Suppressor macrophage treated with lipopolysaccharide for 4 hours (primary cell): ENCODE data around the gene DFFB.
"Not testable (repeated sequence)": the region's sequence is repeated elsewhere in the genome, so short reads cannot be mapped to it uniquely, and the experiment has no call there.

Experiments
- DNase-seq: peaks from one replicate; pipeline ENCODE4 v3.0.0-alpha.2; 2020

The DFFB gene

GRCh38 chr1:3856923-3857790 lies at the start of gene DFFB, which contains the start of gene CEP104:
TSS of gene DFFB (plus strand) at chr1:3857476. CDS start at chr1:3857604, 128 bp downstream.
TSS of gene CEP104 (minus strand) at chr1:3857211. CDS start at chr1:3852407, 4,804 bp downstream.
- DNase-seq = peak; percentile 89

- no peak for DNase-seq
These were observed 49.5 kb upstream of the DFFB start for GRCh38 chr1:3807769-3808168.

DNA sequence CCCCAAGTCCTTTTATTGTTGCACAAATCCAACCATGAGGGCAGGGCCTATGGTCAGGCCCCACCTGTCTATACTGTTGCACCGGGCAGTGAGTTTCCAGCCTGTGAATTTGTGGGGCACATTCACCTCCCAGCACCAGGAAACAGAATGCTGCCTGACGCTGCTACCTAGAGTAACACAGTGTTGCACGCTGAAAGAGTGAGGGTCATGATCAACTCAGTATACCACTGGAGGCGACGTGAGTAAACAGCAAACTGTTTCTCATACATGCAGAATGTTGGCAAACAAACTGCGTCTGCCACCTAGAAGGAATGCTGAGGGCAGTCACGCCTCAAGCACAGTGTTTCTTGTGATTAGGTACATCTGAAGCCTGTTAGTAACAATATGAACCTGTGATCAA lies 47.6 kb upstream of the DFFB start:
- DNase-seq = no peak

DNA sequence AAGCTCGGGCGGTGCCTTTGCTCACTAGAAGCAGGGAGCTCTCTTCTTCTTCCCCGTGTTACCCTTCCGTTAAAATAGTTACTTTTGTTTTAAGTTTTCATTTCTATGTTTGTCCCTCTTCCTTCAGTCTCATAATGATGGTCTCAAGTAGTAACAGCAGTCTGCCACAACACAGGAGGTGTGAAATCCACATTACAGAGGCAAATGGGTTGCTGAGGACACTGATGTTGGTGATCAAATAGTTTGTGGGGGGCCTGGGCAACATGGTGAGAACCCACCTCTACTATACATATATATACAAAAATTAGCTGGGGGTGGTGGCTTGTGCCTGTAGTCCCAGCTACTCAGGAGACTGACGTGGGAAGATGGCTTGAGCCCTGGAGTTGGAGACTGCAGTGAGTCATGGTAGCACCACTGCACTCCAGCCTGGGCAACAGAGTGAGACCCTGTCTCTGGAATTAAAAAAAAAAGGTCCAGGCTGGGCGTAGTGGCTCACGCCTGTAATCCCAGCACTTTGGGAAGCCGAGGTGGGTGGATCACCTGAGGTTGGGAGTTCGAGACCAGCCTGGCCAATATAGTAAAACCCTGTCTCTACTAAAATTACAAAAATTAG lies 47.0 kb upstream of the DFFB start:
- not testable (repeated sequence) for DNase-seq

- no peak for DNase-seq
These were observed 45.7 kb upstream of the DFFB start for GRCh38 chr1:3811595-3811911.

DNA sequence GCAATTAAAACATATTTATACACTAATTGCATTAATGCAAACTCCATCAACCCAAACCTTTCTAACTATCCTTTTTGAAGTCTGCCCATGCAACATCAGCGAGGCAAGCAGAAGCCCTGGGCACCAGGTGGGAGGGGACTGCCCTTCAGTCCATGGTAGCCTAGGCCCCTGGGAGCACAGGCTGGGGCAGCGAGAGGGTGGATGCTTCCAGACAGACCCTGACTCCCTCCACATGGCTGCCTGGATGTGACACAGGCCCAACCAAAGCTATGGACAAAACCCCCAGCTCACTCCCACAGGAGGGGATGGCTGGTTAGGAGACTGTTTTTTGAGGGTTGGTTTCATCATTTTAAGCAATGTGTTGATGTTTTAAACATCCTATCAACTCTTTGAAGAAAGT lies 43.2 kb upstream of the DFFB start:
- DNase-seq = no peak

DNA sequence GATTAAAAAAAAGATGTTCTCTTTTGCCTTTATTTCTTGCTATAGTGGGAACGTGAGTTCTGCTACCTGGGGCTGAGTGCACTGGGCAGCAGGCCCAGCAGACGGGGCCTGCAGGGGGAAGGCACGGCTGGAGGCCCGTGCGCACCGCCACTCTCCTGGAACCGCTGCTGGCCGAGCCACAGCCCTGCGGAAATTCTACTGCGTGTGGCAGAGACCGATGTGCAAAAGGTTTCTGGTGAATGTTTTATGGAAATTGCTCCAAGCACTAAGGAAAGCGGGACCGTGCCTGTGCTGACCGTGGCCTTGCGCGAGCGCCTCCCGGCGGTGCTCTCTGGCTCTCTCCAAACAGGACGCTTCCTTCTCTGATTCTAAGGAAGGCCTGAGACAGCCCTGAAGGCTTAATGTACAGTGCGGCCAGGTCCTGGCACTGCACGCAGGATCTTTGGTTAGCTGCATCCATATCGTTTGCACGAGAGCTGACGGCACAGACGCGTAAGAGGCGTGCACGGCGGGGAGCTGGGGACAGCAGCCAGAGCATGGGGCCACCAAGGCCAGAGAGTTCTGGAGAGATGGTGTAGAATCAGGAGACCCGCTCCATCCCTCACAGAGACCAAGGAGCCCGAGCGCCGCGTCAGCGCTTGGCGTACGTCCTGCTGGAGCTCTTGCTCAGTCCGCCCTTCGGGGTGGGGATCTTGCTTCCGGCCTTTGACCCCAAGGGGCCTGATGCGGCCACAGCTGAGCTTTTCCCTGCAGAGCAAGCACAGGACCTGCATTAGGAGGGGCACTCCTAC lies 42.3 kb upstream of the DFFB start:
- no peak for DNase-seq

DNA sequence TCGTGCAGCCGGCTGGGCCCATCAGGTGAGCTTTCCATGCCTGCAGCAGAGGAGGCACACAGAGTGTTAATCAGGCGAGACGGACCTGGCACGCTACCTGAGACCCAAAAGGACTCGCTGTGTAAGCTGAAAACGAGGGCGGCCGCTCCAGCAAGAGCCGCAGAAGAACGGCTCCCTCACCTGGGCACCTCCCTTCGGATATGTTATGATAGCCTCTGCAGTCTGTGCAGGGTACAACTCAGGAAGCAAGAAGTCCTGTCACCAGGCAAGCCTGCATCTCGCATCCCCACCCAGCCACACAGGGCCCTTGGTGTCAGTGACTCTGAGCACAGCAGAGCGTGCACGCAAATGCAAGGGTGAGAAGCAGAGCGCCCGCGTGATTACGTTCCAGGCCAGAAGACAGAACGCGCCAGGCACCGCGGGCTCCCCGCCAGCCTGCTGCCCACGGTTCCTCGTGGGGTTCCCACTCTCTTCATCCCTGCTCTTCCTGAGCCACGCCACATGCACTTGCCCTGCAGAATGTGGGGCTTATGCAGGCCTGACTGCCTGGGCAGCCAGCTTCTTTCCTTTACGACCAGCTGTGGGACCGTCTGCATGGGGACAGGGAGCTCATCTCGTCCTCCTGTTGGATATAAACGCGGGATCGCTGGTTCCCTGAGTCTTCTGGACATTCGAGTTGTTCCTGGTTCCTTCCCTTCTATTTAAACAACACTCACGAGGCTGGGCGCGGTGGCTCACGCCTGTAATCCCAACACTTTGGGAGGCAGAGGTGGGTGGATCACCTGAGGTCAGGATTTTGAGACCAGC lies 40.7 kb upstream of the DFFB start:
- no peak for DNase-seq

- no peak for DNase-seq
These were observed 40.0 kb upstream of the DFFB start for GRCh38 chr1:3817138-3817740.

- DNase-seq = no peak
These were observed 39.3 kb upstream of the DFFB start for GRCh38 chr1:3817821-3818597.

DNA sequence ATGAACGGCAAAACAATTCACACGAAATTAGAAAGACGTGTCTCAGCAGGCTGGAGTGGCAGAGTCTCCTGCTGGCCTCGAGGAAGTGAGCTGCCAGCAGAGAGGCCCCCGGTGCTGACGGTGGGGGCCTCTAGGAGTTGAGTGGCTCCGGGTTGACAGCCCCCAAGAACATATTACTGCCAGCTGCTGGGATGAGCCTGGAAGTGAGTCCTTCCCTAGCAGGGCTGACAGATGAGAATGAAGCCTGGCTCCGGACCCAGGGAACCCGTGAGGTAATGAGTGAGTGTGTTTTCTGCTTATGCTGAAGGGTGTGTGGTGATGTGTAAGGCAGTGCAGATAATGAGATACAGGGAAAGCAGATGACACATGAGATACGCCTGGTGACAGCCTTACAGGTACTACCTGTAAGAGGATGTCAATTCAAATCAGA lies 37.5 kb upstream of the DFFB start:
- DNase-seq = no peak

- DNase-seq = no peak
These were observed 37.0 kb upstream of the DFFB start for GRCh38 chr1:3820316-3820715.

- DNase-seq = no peak
These were observed 36.3 kb upstream of the DFFB start for GRCh38 chr1:3821004-3821403.

DNA sequence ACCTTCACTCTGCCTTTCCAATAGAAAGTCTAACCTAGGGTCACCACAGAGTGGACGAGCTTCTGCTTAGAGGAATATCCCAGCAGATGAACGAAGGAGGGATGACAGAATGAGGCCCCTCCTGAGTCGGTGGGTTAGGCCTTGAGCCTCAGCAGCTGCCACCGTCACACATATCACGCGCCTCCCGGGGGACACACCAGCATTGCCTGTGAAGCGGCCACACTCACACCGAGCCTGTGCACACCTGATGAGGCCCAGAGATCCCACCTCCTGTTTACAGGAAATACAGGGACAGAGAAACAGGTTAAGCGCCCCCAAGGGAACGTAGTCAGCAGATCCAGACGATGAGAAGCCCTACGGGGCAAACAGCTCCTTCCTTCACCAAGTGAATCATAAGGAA lies 35.8 kb upstream of the DFFB start:
- DNase-seq = no peak

- DNase-seq = no peak
These were observed 35.4 kb upstream of the DFFB start for GRCh38 chr1:3821908-3822307.

GRCh38 chr1:3822421-3822820 lies 34.9 kb upstream of the DFFB start:
- no peak for DNase-seq

GRCh38 chr1:3824650-3825049 lies 32.6 kb upstream of the DFFB start:
- no peak for DNase-seq

GRCh38 chr1:3825356-3825755 lies 31.9 kb upstream of the DFFB start:
- no peak for DNase-seq

GRCh38 chr1:3827813-3828307 lies 29.4 kb upstream of the DFFB start:
- DNase-seq = no peak

DNA sequence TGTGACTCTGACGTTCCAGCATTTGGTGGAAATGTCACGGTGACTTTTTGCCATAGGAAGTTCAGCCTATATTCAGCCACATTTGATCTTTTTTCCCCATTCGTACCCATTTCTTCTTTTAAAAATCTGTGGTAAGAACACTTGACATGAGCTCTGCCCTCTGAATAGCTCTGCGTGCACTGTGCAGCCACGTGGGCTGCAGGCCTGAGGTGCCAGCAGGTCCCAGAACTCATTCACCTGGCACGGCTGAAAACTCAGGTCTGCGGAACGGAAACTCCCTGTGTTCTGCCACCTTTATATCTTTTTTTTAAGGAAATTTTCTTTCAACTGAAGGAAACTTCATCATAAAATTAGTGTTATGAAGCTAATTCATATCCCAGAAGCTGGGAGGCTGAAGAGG lies 28.9 kb upstream of the DFFB start:
- no peak for DNase-seq

DNA sequence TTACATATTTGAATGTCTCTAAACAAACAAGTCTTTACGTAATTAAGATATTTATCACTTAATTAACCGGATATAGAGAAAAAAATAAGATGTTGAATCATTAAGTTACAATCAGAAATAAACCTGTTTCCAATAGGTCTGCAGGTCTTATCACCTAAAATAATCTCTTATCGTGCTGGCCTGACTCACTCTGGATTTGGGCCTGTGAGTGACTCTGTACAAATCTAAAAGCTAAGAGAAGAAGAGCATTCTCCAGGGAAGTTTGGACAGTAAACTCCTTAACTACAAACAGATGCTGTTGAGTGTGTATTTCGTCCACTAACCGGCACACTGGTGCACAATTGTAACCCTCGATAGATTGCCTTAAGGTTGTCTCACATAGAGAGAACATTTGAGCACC lies 25.6 kb upstream of the DFFB start:
- no peak for DNase-seq
